ENCODE results near the gene CFAP20DC. TPM values are rescaled to one million over a fixed set of nuclear protein-coding genes. Genes with fewer than 3 reads are reported as not detected.

CFAP20DC gene
- total RNA-seq = 4.0 and 6.5 TPM in 2 replicates

GRCh38 chr3:59049671-59050331 is at the start of gene CFAP20DC:
CFAP20DC (minus strand) TSS chr3:59050025; CDS start chr3:59049631, 394 bp downstream.

All from subcutaneous preadipocyte (primary cell).